LNCaP clone FGC (cell line): ENCODE measurements around the gene C10orf71.

Experiments
- DNase-seq: peaks from one replicate; pipeline ENCODE4 v3.0.0-alpha.2; 2011; ENCODE audit warnings: low read depth
- H3K4me3 ChIP-seq: 2 replicates; pipeline ENCODE4 v1.5.1; 2011; ENCODE audit warnings: mild to moderate bottlenecking, low read depth, low read length, control low read depth
- CTCF ChIP-seq: IDR thresholded peaks from 2 replicates; pipeline ENCODE4 v1.5.1; 2012; ENCODE audit warnings: mild to moderate bottlenecking; ENCODE audit not compliant: control insufficient read depth, insufficient read depth; ENCODE audit errors: extremely low read depth

C10orf71 gene

DNA sequence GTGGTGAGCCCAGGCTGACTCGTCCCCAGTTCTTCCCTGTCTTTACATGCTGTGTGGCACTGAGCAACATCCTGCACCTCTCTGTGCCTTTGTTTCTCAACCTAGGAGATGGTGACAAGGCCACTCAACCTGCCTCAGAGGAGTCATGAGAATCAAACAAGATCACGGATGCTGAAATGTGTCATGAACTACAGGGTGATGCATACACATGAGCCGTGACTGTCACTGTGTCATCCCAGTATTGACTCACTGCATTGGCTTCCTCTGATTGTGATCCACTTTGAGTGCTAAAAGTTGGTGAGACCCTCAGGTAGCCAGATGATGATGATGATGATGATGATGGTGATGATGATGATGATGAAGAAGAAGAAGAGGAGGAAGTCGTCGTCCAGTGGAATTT, 11.5 kb downstream of the C10orf71 start:
- H3K4me3 ChIP-seq: no peak overlapping the region
- no peak for DNase-seq
- no peak for TF ChIP-seq CTCF

- no peak overlapping the region for H3K4me3 ChIP-seq
- DNase-seq: no peak
- TF ChIP-seq CTCF: no peak
These were observed 12.1 kb downstream of the C10orf71 start for GRCh38 chr10:49310901-49311554.

DNA sequence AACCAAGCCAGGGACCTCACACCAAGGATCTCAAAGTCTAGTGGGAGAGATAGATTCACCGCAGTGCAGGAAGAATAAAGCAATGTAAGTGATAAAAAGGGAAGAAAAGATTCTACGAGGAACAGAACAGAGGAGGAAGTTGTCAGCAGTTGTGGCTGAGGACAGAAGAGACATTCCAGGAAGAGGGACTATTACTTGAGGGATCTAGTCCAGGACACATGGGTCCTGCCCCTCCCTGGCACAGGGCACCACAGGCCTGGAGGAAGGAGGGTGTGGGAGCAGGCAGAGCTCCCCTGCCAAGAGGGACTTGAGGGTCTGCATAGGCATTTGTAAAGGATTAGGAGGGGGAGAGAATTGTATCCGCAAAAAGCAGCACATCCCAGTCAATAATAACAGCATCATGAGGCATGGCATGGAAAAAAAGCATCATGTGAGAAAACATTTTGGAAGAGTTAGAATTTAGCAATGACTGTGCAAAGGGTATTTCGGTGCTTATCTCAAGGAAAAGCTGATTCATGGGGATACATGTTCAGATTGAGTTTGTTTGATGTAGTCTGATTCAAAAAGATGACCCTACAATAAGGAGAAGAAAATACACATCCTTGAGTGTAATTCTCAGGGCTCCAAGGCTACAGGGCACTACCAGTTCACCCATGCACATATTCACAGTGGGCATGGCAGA, 12.7 kb downstream of the C10orf71 start:
- H3K4me3 ChIP-seq: no peak overlapping the region
- TF ChIP-seq CTCF: no peak
- no peak for DNase-seq

DNA sequence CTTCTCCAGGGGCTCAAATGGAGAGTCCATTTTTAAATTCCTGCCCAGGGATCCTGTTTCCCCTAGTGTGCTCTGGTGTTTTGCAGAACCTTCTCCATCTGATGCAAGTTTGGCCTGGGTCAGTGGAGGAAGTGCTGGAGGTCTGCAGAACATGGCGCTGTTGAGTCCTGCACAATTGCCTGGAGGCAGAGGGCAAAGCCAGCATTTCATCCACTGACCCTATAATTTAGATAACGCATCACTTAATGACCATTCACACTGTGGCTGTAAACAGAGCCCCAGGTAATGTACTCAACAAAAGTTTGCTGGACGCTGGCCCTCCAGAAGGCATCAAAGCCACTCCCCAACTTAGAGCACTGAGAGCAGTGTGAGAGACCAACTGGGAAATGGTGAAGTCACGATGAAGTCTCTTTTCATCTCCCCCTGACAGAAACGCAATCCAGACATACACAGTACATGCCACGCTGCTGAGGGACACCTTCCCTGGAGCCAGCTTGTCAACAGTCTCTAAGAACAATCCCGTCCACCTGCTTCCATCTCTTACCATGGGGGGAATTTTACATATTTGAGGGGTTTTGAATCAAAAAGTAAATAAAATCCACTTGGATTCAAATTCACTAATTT, 13.4 kb downstream of the C10orf71 start:
- no peak overlapping the region for H3K4me3 ChIP-seq
- no peak for DNase-seq
- no peak for TF ChIP-seq CTCF

DNA sequence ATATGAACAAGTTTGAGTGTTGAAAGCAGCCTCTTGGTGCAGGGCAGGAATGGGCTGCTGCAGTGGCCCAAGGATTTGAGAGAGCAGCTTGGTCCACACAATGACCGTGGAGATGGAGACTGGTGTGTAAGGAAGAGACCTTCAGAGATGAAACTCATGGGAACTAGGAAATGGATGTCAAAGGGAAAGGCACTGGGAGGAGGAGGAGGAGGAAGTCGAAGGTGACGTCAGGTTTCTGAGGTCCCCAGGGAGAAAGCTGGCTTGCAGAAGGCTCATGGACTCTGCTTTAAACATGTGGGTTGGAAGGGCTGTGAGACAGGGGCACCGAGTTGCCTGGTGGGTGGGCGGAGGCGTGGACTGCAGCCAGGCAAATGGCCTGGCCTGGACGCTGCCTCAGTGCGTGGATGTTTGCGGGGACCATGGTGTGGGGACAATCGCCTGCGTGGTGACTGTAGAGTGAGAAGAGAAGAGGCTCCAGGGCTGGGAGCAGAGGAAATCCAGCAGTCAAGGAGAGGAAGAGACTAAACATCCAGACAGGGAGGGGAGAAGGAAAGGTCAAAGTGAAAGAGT, 14.6 kb downstream of the C10orf71 start:
- no peak for TF ChIP-seq CTCF
- no peak for DNase-seq
- no peak overlapping the region for H3K4me3 ChIP-seq

DNA sequence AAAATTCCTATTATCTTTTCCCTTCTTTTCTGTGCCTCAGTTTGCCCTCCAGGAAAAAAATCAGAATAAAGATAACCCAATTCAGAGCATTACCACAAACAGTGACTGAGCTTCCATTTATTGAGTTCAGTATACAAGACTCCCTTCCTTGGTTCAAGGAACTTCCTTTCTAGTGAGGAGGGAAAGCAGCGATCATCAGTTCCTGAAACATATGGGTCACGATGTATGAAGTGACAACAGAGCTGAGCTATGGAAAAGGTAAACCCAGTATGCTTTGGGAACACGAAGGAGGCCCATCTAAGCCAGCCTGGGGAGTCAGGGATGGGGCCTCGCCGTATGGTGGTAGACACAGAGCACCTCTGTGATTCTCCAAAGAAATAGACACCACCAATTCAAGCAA, 15.8 kb downstream of the C10orf71 start:
- no peak for DNase-seq
- no peak overlapping the region for H3K4me3 ChIP-seq
- no peak for TF ChIP-seq CTCF

DNA sequence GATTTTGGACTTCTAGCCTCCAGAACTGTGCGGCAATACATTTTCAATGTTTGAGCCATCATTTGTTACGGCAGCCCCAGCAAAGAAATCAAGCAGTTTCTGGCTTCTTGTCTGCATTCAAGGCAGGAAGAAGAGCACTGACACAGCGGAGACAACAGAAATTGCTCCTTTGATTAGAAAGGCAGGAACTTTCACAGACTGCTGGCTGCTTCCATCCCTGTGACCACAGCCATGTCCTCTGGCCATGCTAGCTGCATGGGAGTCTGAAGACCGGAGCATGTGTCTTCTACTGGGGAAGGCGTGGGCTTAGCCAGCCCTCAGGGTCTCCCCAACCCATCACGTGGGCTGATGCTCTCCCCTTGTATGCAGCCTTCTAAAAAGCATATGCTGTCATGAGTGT, 19.1 kb downstream of the C10orf71 start:
- TF ChIP-seq CTCF: no peak
- no peak overlapping the region for H3K4me3 ChIP-seq
- no peak for DNase-seq
